H1 (cell line): Measurements from ENCODE around the gene PCED1B. TPM values are rescaled to one million over a fixed set of nuclear protein-coding genes. Genes with fewer than 3 reads are reported as not detected.

Experiments
- CTCF ChIA-PET: fragments of 300-600 bp; sonication (Branson Sonifier 250); formaldehyde crosslinking; loops from one replicate; lab custom pipeline; 2021; ENCODE audit not compliant: partially characterized antibody; lab: Charles Lee
- POLR2A ChIA-PET: fragments of 300-600 bp; sonication (Branson Sonifier 250); formaldehyde crosslinking; loops from one replicate; lab custom pipeline; 2021; ENCODE audit warnings: inconsistent platforms; ENCODE audit not compliant: partially characterized antibody; lab: Charles Lee
- DNase-seq, 2 experiments: peaks; one replicate each; pipeline versions ENCODE4 v3.0.0 to v3.0.0-alpha.2; 2010 to 2022; ENCODE audit warnings: low spot score in 2 of 2, low read depth in 1 of 2, mixed read lengths in 1 of 2
- FAIRE-seq: peaks from 2 replicates; lab custom pipeline; 2011; peaks lifted over from hg19 to GRCh38; lab: Jason Lieb, UNC
- H2AFZ ChIP-seq: 2 replicates; pipeline ENCODE4 v1.8.1; 2012; ENCODE audit warnings: low read length, inconsistent platforms
- H2AK5ac ChIP-seq: 2 replicates; pipeline ENCODE4 v1.6.1; 2013; ENCODE audit warnings: low read depth, low read length
- H2BK120ac ChIP-seq: replicated peaks from 2 replicates; pipeline ENCODE3; 2013; ENCODE audit warnings: low read depth, low read length, inconsistent platforms
- H2BK12ac ChIP-seq: 2 replicates; pipeline ENCODE4 v1.6.1; 2013; ENCODE audit warnings: low read depth, low read length
- H2BK15ac ChIP-seq: 2 replicates; pipeline ENCODE4 v1.6.1; 2013; ENCODE audit warnings: low read length
- H2BK20ac ChIP-seq: 2 replicates; pipeline ENCODE4 v1.6.1; 2013; ENCODE audit warnings: low read length
- H2BK5ac ChIP-seq: 2 replicates; pipeline ENCODE4 v1.6.1; 2013; ENCODE audit warnings: low read depth, low read length
- H3K14ac ChIP-seq: 2 replicates; pipeline ENCODE4 v1.6.1; 2013; ENCODE audit warnings: inconsistent platforms; ENCODE audit not compliant: insufficient read length
- H3K18ac ChIP-seq: 2 replicates; pipeline ENCODE4 v1.6.1; 2013; ENCODE audit warnings: low read length; ENCODE audit errors: extremely low read depth
- H3K23ac ChIP-seq: 2 replicates; pipeline ENCODE4 v1.6.1; 2013; ENCODE audit warnings: inconsistent platforms; ENCODE audit not compliant: insufficient read length
- H3K23me2 ChIP-seq: 2 replicates; pipeline ENCODE4 v1.6.1; 2013; ENCODE audit warnings: low read depth, low read length
- H3K27ac ChIP-seq: 2 replicates; pipeline ENCODE4 v1.6.1; 2011; ENCODE audit warnings: low read depth, low read length, inconsistent platforms
- H3K27me3 ChIP-seq, 4 experiments: replicated peaks in 1 of 4; 1 replicate in 1 of 4; 2 replicates in 3 of 4; pipeline versions ENCODE4 v1.6.1 to v1.8.1; 2011 to 2013; ENCODE audit warnings: low read length in 3 of 4, mild to moderate bottlenecking in 3 of 4, inconsistent platforms in 2 of 4, mixed read lengths in 2 of 4, moderate library complexity in 1 of 4; ENCODE audit not compliant: control insufficient read depth in 3 of 4, insufficient read depth in 3 of 4; ENCODE audit errors: extremely low read depth in 1 of 4
- H3K36me3 ChIP-seq, 4 experiments: 2 replicates each; pipeline versions ENCODE4 v1.6.1 to v1.8.1; 2011 to 2013; ENCODE audit warnings: mild to moderate bottlenecking in 4 of 4, low read length in 3 of 4, moderate library complexity in 2 of 4, control low read depth in 1 of 4, inconsistent platforms in 1 of 4; ENCODE audit not compliant: insufficient read depth in 4 of 4, control insufficient read depth in 2 of 4
- H3K4ac ChIP-seq: replicated peaks from 2 replicates; pipeline ENCODE3; 2013; ENCODE audit warnings: low read length, low read depth, mixed read lengths, inconsistent platforms; ENCODE audit not compliant: insufficient read length
- H3K4me1 ChIP-seq, 4 experiments: replicated peaks in 1 of 4; 1 replicate in 1 of 4; 2 replicates in 3 of 4; pipeline versions ENCODE4 v1.6.1 to v1.8.1; 2011 to 2013; ENCODE audit warnings: low read length in 3 of 4, inconsistent platforms in 2 of 4, mixed read lengths in 1 of 4; ENCODE audit not compliant: insufficient read depth in 4 of 4, control insufficient read depth in 3 of 4
- H3K4me2 ChIP-seq, 2 experiments: 2 replicates each; pipeline versions ENCODE4 v1.6.1 to v1.8.1; 2011 to 2013; ENCODE audit warnings: low read depth in 2 of 2, low read length in 2 of 2, control low read depth in 1 of 2, inconsistent platforms in 1 of 2, mild to moderate bottlenecking in 1 of 2; ENCODE audit not compliant: insufficient read depth in 1 of 2
- H3K4me3 ChIP-seq, 4 experiments: fragments of 200-600, 300-600 bp in 1 of 4; sonication (generic), shearing (Covaris generic), sonication (Bioruptor Twin) in 1 of 4; 2 replicates each; pipeline versions ENCODE4 v1.5.1 to v1.8.1; 2011 to 2016; ENCODE audit warnings: low read length in 4 of 4, low read depth in 3 of 4, control low read depth in 2 of 4, inconsistent platforms in 2 of 4, mild to moderate bottlenecking in 2 of 4, mixed read lengths in 1 of 4, moderate library complexity in 1 of 4; ENCODE audit not compliant: insufficient read depth in 2 of 4; ENCODE audit errors: extremely low read depth in 1 of 4
- H3K56ac ChIP-seq: replicated peaks from 2 replicates; pipeline ENCODE3; 2013; ENCODE audit warnings: low read depth, mild to moderate bottlenecking, mixed read lengths, low read length, inconsistent platforms; ENCODE audit not compliant: insufficient read length
- H3K79me1 ChIP-seq: 2 replicates; pipeline ENCODE4 v1.6.1; 2013; ENCODE audit warnings: low read depth, low read length, control low read depth
- H3K79me2 ChIP-seq, 2 experiments: 2 replicates each; pipeline versions ENCODE4 v1.6.1 to v1.8.1; 2012 to 2013; ENCODE audit warnings: low read length in 2 of 2, mild to moderate bottlenecking in 2 of 2, inconsistent platforms in 1 of 2; ENCODE audit not compliant: insufficient read depth in 2 of 2, control insufficient read depth in 1 of 2
- H3K9ac ChIP-seq, 4 experiments: replicated peaks in 1 of 4; 1 replicate in 1 of 4; 2 replicates in 3 of 4; pipeline versions ENCODE4 v1.6.1 to v1.8.1; 2011 to 2013; ENCODE audit warnings: low read depth in 3 of 4, low read length in 3 of 4, control low read depth in 2 of 4, mild to moderate bottlenecking in 2 of 4, moderate library complexity in 2 of 4, inconsistent platforms in 1 of 4; ENCODE audit errors: extremely low read depth in 1 of 4
- H3K9me3 ChIP-seq, 2 experiments: 2 replicates each; pipeline versions ENCODE4 v1.6.1 to v1.8.1; 2012 to 2013; ENCODE audit warnings: mild to moderate bottlenecking in 2 of 2, moderate library complexity in 2 of 2, control low read depth in 1 of 2, inconsistent platforms in 1 of 2, low read depth in 1 of 2, low read length in 1 of 2, mixed read lengths in 1 of 2; ENCODE audit not compliant: insufficient read depth in 2 of 2
- H4K20me1 ChIP-seq, 2 experiments: replicated peaks in 1 of 2; 2 replicates each; pipeline versions ENCODE3 to v1.8.1; 2011 to 2013; ENCODE audit warnings: inconsistent platforms in 2 of 2, low read length in 2 of 2, mild to moderate bottlenecking in 1 of 2; ENCODE audit not compliant: insufficient read depth in 2 of 2, control insufficient read depth in 1 of 2
- H4K5ac ChIP-seq: 2 replicates; pipeline ENCODE4 v1.6.1; 2013; ENCODE audit warnings: low read length, low read depth, mixed read lengths, inconsistent platforms; ENCODE audit not compliant: insufficient read length
- H4K8ac ChIP-seq: 2 replicates; pipeline ENCODE4 v1.8.0; 2013; ENCODE audit warnings: mild to moderate bottlenecking, moderate library complexity, low read length, inconsistent platforms; ENCODE audit not compliant: insufficient read depth; ENCODE audit errors: extremely low read depth
- H4K91ac ChIP-seq: replicated peaks from 2 replicates; pipeline ENCODE3; 2013; ENCODE audit warnings: low read length, mixed read lengths, inconsistent platforms; ENCODE audit not compliant: insufficient read length
- SUZ12 ChIP-seq: fragments of 200-600 bp; sonication (generic); IDR thresholded peaks from 2 replicates; pipeline ENCODE4 v1.6.1; 2012; ENCODE audit warnings: mild to moderate bottlenecking, inconsistent platforms, low read length, moderate library complexity, mixed read lengths
- WGBS, 2 experiments: shearing (Covaris generic) in 1 of 2; methylation state at CpG; one replicate each; pipeline versions ENCODE4 v1.1.6 to v1.1.7; 2013 to 2015; ENCODE audit warnings: low lambda C conversion rate in 2 of 2, mixed read lengths in 2 of 2, inconsistent platforms in 1 of 2, low coverage in 1 of 2, missing lambda C conversion rate in 1 of 2; ENCODE audit not compliant: insufficient replicate concordance in 2 of 2, insufficient coverage in 1 of 2, insufficient read length in 1 of 2; ENCODE audit errors: extremely low coverage in 1 of 2, missing lambda C conversion rate in 1 of 2; 5-methylcytosine and 5-hydroxymethylcytosine counted together
- polyA plus RNA-seq, 7 experiments: library from polyadenylated mRNA; depleted of rRNA in 3 of 7; stranded (reverse) in 5 of 7; unstranded in 2 of 7; fragments of >200 nt in 5 of 7; fragments of 200-250 nt in 2 of 7; gene quantifications; 1 replicate in 5 of 7; 2 replicates in 1 of 7; 4 replicates in 1 of 7; pipeline versions ENCODE4 v1.2.1 to v1.2.3, GENCODE V29; 2011 to 2013; ENCODE audit warnings: missing spikeins in 2 of 7, mixed read lengths in 2 of 7
- total RNA-seq: library from RNA; stranded (reverse); fragmentation: NEBNext Ultra II Directional; extraction: Animal tissue kit (Norgen Biotek cat#: 25700); gene quantifications from 2 replicates; pipeline ENCODE4 v1.2.1, GENCODE V29; 2021

The PCED1B gene
- total and polyA plus RNA-seq, 2 of the 8 experiments (the other 6 are each of a cell fraction or from before 2014, with no cell fraction given), result 4.7 to 5.4 TPM

DNA sequence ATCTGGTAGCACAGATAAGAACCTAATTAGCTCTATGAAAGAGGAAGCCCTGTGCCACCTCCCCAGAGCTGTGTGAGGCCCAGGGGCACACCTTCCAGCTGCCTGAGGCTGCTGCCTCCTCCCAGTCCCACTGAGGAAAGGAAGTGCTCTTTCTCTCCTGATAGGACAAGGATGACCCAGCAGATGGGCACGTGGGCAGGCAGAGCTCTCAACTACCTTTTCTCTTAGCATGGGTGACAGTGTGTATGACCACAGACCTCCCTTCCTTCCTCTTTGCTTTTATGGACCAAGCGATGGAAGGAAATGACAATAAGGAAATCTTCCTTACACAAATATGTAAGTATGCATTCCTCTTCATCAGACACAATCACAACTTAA, 127.9 kb downstream of the PCED1B start:
- Histone ChIP-seq H3K4ac (no peak overlapping the region), H3K56ac (no peak overlapping the region), H3K36me3 (no peaks in the 10 kb centered on the region), H3K4me3 (no peak overlapping the region), H3K4me1 (peaks cover 0 to 13% (median 8%) of the 10 kb centered on the region in 4 experiments; a peak in 4 of 7 replicates), H4K5ac (no peak overlapping the region), H4K91ac (peak overlapping the region; percentile 33), H3K18ac (no peak overlapping the region), H2BK20ac (peak overlapping the region; percentile 93; the same call in 1 of the 2 replicates), H3K79me2 (no peaks in the 10 kb centered on the region), H3K9ac (no peak overlapping the region), H4K20me1 (no peaks in the 10 kb centered on the region), H2AK5ac (no peak overlapping the region), H2BK5ac (no peak overlapping the region), H3K14ac (no peak overlapping the region), H3K9me3 (no peaks in the 10 kb centered on the region), H3K79me1 (no peaks in the 10 kb centered on the region), H3K23ac (no peak overlapping the region), H3K27ac (no peak overlapping the region), H3K23me2 (no peaks in the 10 kb centered on the region), H4K8ac (no peak overlapping the region), H2BK12ac (peak overlapping the region; percentile 53; the same call in 1 of the 2 replicates)
- 89% methylated on average over 2 of the region's 2 CpGs; no CpG with 5 or more reads in 1 of the 2 experiments for WGBS, 2 experiments
- DNase-seq, result peak in 1 of 2 experiments; percentile 40
- CTCF ChIA-PET, result interaction anchor here (0.7 to 1.9 kb wide), 7 partner anchors 10 to 136 kb away, joined by 3 to 6 read pairs (median 3); no protein-coding TSS in a partner anchor
- no peak for TF ChIP-seq SUZ12
- TF ChIP-seq, all 59 proteins: peak for 0
- no peak overlapping the region for H3K4me2 ChIP-seq
- POLR2A ChIA-PET, result interaction anchor here (1.1 kb wide), 1 partner anchor 13 kb away, joined by 4 read pairs; no protein-coding TSS in a partner anchor
- H2BK15ac ChIP-seq, result 0 out of 2 replicates have a peak overlapping the region, but pooled peaks have one; percentile 95
- H3K27me3 ChIP-seq, result no peaks in the 10 kb centered on the region
- H2BK120ac ChIP-seq, result peak overlapping the region; percentile 44
- H2AFZ ChIP-seq, result no peak overlapping the region
- FAIRE-seq, result no peak
